Measurements from ENCODE around the gene ALKBH3. TPM values are rescaled to one million over a fixed set of nuclear protein-coding genes. Genes with fewer than 3 reads are reported as not detected.

ALKBH3 gene
- total and polyA plus RNA-seq, 2 experiments from 2014 or later, result 10.7 to 10.8 TPM

GRCh38 chr11:43927925-43928707 lies 47.5 kb downstream of the ALKBH3 start (continued):
- TF ChIP-seq REST (IDR thresholded peaks at IDR 0.05; ENCODE audit: unreplicated experiment) (no peak), ZNF114 (CRISPR knock-in tag; IDR thresholded peaks at IDR 0.05) (no peak), ZNF331 (CRISPR knock-in tag; IDR thresholded peaks at IDR 0.05; ENCODE audit: low read depth) (no peak)

GRCh38 chr11:43928721-43929120 lies 48.1 kb downstream of the ALKBH3 start:
- DNase-seq (ENCODE audit: low spot score) (no peak), ATAC-seq (no peak)
- Histone ChIP-seq H3F3A (replicated peaks; ENCODE audit: low read depth) (0 out of 2 replicates have a peak, but pooled peaks cover 3% of the 10 kb centered on the region), H4K20me1 (replicated peaks; ENCODE audit: insufficient read depth) (no peaks in the 10 kb centered on the region), H3K9me2 (ENCODE audit: insufficient read depth) (no peaks in the 10 kb centered on the region), H3K27me3 (ENCODE audit: insufficient read depth) (no peaks in the 10 kb centered on the region), H3K4me2 (no peak overlapping the region), H3K27ac (ENCODE audit: low read depth) (no peak overlapping the region), H2AFZ (no peak overlapping the region), H3K4me3 (no peak overlapping the region), H3K79me2 (replicated peaks; ENCODE audit: insufficient read depth) (no peaks in the 10 kb centered on the region), H3K36me3 (ENCODE audit: insufficient read depth) (no peaks in the 10 kb centered on the region), H3K4me1 (ENCODE audit: insufficient read depth) (peaks cover 12% of the 10 kb centered on the region; the same call in 1 of the 2 replicates)
- Mint-ChIP-seq H3K9me3 (no peaks in the 10 kb centered on the region), H3K27ac (no peak overlapping the region), H3K4me1 (peaks cover 32% of the 10 kb centered on the region), H3K36me3 (ENCODE audit: low read depth) (no peaks in the 10 kb centered on the region), H3K27me3 (ENCODE audit: insufficient read depth, low read depth, poor library complexity) (peaks cover 4% of the 10 kb centered on the region), H3K4me3 (no peak overlapping the region)
- TF ChIP-seq JUNB (IDR thresholded peaks at IDR 0.05; ENCODE audit: unreplicated experiment) (no peak), ZNF114 (CRISPR knock-in tag; IDR thresholded peaks at IDR 0.05) (no peak), REST (IDR thresholded peaks at IDR 0.05; ENCODE audit: unreplicated experiment) (no peak), EZH2phosphoT487 (IDR thresholded peaks at IDR 0.05; ENCODE audit: unreplicated experiment) (no peak), CTCF (conservative IDR thresholded peaks at IDR 0.05; ENCODE audit: low read depth in 2 of 2) (no peak), ETS1 (IDR thresholded peaks at IDR 0.05) (no peak), ZNF331 (CRISPR knock-in tag; IDR thresholded peaks at IDR 0.05; ENCODE audit: low read depth) (no peak)
